MM.1S (cell line): Measurements from ENCODE around the gene THRB.
"Not testable (repeated sequence)": the region's sequence is repeated elsewhere in the genome, so short reads cannot be mapped to it uniquely, and the experiment has no call there.

Source experiments
- EZH2 ChIP-seq: fragments of 300-600 bp; sonication (generic); optimal IDR thresholded peaks from 2 replicates; pipeline ENCODE3; 2017; ENCODE audit warnings: low read depth, mild to moderate bottlenecking, antibody characterized with exemption, low read length, mixed read lengths
- EZH2phosphoT487 ChIP-seq: fragments of 300-600 bp; sonication (generic); IDR thresholded peaks from 2 replicates; pipeline ENCODE4 v1.6.1; 2018; ENCODE audit warnings: antibody characterized with exemption, low read length
- TF ChIP-seq, protein P1 (sequence below): fragments of 300-600 bp; sonication (generic); IDR thresholded peaks from 2 replicates; pipeline ENCODE4 v1.5.1; 2016; ENCODE audit warnings: antibody characterized with exemption, low read length, mixed read lengths

DNA sequence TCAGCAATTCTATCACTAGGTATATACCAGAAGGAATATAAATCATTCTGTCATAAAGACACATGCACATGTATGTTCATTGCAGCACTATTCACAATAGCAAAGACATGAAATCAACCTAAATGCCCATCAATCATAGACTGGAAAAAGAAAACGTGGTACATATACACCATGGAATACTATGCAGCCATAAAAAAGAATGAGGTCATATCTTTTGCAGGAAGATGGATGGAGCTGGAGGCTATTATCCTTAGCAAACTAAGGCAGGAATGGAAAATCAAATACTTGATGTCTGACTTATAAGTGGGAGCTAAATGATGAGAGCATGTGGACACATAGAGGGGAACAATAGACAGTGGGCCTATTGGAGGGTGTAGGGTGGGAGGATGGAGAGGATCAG, 73.8 kb downstream of the THRB start:
- TF ChIP-seq, protein P1, sequence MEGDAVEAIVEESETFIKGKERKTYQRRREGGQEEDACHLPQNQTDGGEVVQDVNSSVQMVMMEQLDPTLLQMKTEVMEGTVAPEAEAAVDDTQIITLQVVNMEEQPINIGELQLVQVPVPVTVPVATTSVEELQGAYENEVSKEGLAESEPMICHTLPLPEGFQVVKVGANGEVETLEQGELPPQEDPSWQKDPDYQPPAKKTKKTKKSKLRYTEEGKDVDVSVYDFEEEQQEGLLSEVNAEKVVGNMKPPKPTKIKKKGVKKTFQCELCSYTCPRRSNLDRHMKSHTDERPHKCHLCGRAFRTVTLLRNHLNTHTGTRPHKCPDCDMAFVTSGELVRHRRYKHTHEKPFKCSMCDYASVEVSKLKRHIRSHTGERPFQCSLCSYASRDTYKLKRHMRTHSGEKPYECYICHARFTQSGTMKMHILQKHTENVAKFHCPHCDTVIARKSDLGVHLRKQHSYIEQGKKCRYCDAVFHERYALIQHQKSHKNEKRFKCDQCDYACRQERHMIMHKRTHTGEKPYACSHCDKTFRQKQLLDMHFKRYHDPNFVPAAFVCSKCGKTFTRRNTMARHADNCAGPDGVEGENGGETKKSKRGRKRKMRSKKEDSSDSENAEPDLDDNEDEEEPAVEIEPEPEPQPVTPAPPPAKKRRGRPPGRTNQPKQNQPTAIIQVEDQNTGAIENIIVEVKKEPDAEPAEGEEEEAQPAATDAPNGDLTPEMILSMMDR, result not testable (repeated sequence)
- TF ChIP-seq EZH2, EZH2phosphoT487: not testable (repeated sequence)
